ENCODE measurements around the gene TOM1L2.

Gene TOM1L2

DNA sequence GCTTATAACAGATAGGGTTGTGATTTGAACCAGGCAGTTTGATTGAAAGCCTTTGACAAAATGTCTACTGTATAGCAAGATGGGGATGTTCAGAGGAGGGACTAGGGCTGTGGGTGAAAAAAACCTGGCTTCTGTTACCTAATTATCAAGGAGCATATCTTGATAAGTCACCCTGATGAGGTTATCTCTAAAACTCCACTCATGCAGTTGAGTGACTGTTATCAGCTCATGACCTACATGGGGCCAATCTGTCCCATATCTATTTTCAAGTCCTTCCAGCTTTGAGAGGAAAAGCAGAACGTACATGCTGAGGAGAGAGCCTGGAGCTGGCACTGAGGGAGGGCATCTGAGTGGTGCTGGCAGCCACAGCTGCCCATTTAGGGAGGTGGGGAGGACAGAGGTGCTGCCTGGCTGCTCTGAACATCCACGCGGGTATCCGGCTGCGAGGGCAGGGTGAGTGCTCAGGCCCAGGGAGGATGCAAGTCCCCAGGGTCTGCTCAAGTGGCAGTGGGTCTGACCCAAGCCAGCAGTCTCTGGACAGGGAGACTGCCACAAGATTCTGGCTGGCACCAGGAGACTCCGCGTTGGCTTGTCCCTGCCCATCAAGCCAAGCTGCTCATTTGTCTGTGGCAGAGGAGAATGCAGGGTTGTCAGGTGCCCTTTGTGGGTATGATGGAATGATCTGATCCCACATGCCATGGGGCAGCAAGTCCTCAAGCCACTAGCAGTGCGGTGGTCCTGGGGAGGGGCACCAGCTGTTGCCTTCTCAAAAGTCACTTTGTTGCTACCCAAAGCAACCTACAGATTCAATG is 37.6 kb upstream of the TOM1L2 start:
- H3K27me3 ChIP-seq (ENCODE audit: control insufficient read depth, insufficient read depth, low read length), result no peaks in the 10 kb centered on the region
- no peak overlapping the region for H3K4me3 ChIP-seq (ENCODE audit: low read length)
- no peaks in the 10 kb centered on the region for H3K36me3 ChIP-seq (ENCODE audit: control insufficient read depth, insufficient read depth, low read length)
- no peaks in the 10 kb centered on the region for H3K9me3 ChIP-seq (ENCODE audit: control insufficient read depth, insufficient read depth, low read length)
- no CpG with 5 or more reads among the region's 8 CpGs for WGBS (ENCODE audit: insufficient coverage, insufficient read length)
- no peak overlapping the region for H3K27ac ChIP-seq (ENCODE audit: low read length)
- DNase-seq (ENCODE audit: low read depth, low spot score), result no peak
- H3K4me1 ChIP-seq (ENCODE audit: control insufficient read depth, insufficient read depth, low read length), result no peaks in the 10 kb centered on the region

DNA sequence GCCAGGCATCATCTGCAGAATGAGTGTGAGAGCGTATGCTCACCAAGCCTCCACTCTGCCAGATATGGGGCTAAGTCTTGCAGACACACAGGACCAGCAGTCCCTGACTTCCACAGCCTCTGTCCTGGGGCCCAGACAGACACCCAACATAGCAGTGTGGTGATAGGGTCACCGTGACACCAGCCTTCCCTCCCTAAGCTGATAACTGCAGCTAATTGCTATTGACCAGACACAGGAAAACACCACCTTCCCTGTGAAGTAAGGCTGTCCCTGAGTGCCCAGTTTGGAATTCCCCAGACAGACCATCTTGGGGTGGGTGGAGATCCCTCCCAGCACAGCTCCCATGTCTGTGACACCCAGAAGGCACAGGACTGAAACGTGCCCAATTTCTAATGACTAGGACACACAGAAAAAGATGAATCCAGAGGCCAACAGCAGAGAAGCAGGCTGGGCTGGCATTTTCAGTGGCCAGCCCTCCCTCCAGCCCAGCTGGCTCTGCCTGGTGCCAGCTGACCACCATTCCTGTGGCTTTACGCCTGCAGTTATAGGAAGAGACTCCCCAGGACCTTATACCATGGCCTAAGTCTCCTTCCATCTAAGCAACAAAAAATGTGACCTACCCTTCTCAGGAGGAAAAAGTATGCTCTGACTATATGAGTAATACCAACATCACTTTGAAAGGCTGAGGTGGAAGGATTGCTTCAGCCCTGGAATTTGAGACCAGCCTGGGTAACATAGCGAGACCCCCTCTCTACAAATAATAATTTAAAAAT is 36.5 kb upstream of the TOM1L2 start:
- Histone ChIP-seq H3K9me3 (ENCODE audit: control insufficient read depth, insufficient read depth, low read length) (no peaks in the 10 kb centered on the region), H3K4me1 (ENCODE audit: control insufficient read depth, insufficient read depth, low read length) (no peaks in the 10 kb centered on the region), H3K27me3 (ENCODE audit: control insufficient read depth, insufficient read depth, low read length) (no peaks in the 10 kb centered on the region), H3K4me3 (ENCODE audit: low read length) (no peak overlapping the region), H3K27ac (ENCODE audit: low read length) (no peak overlapping the region), H3K36me3 (ENCODE audit: control insufficient read depth, insufficient read depth, low read length) (no peaks in the 10 kb centered on the region)
- no peak for DNase-seq (ENCODE audit: low read depth, low spot score)
- WGBS (ENCODE audit: insufficient coverage, insufficient read length), result no CpG with 5 or more reads among the region's 5 CpGs

DNA sequence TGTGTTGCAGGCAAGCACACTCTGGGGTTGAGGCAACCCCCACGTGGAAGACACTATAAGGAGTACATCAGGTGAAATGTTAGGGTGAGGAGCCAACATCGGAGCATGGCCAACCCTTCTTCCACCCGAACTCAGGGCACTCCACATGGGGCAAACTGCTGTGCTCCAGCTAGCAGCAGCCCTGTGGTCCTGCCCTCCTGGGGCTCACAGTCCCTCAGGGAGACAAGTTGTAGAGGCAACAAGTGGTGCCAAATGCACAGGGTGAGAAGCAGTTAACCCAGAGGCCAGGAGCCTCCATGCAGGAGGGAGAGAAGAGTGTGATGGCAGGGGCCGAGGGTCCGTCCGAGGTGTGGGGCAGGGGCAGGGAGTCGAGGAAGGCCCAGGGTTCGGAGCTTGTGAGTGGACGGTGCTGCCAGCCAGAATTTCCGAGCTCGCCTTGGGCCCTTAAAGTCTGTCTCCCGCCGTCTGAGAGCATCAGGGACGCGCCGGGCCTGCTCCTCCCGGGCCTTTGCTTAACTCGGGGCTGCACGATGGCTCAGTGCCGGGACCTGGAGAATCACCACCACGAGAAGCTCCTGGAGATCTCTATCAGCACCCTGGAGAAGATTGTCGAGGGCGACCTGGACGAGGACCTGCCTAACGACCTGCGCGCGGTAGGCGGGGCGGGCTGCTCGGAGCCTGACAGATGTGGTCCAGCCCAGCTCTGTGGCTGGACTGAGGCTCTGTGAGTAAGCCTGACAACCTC is 34.5 kb upstream of the TOM1L2 start:
- Histone ChIP-seq H3K27ac (ENCODE audit: low read length) (no peak overlapping the region), H3K4me3 (ENCODE audit: low read length) (no peak overlapping the region), H3K27me3 (ENCODE audit: control insufficient read depth, insufficient read depth, low read length) (no peaks in the 10 kb centered on the region), H3K36me3 (ENCODE audit: control insufficient read depth, insufficient read depth, low read length) (no peaks in the 10 kb centered on the region), H3K9me3 (ENCODE audit: control insufficient read depth, insufficient read depth, low read length) (no peaks in the 10 kb centered on the region), H3K4me1 (ENCODE audit: control insufficient read depth, insufficient read depth, low read length) (no peaks in the 10 kb centered on the region)
- DNase-seq (ENCODE audit: low read depth, low spot score), result no peak
- no CpG with 5 or more reads among the region's 31 CpGs for WGBS (ENCODE audit: insufficient coverage, insufficient read length)

DNA sequence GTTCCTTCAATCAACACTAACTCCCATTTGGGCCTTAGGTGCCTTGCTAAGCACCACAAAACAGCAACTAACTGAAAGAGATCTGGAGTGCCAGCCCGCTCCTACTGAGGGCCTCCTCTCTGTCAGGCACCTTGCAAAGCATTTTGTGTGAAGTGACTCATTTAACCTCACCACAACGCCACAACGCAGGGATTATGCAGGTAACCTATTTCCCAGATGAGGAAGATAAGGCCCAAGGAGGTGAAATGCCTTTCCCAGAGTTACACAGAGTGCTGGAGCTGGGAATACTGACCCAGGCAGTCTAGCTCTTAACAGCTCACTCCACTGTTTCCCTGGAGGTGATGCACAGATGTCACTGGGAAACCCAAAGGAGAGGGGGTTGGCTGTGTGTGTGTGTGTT is 33.3 kb upstream of the TOM1L2 start:
- H3K9me3 ChIP-seq (ENCODE audit: control insufficient read depth, insufficient read depth, low read length), result no peaks in the 10 kb centered on the region
- no CpG with 5 or more reads among the region's 3 CpGs for WGBS (ENCODE audit: insufficient coverage, insufficient read length)

DNA sequence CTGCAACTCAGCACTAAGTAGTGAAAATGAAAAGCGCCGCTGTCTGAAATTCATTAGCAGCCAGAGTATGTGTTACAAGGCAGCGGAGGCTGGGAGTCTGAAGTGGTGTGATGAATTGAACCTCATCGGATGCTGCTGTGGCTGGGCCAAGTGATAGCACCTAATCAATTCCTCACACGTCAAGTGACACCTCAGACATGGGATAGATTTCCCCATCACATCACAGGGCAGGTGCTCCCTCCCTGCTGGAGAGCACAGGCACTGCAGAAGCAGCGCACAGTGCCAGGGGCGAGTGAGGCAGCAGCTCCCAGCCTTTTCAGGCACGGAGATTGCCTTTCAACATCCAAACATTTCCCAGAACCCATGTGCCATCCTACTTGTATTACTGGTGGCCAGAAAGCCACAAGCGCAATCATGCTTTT is 32.7 kb upstream of the TOM1L2 start:
- H3K4me3 ChIP-seq (ENCODE audit: low read length), result no peak overlapping the region
- no peak overlapping the region for H3K27ac ChIP-seq (ENCODE audit: low read length)
- H3K36me3 ChIP-seq (ENCODE audit: control insufficient read depth, insufficient read depth, low read length), result no peaks in the 10 kb centered on the region
- H3K9me3 ChIP-seq (ENCODE audit: control insufficient read depth, insufficient read depth, low read length), result no peaks in the 10 kb centered on the region
- no peak for DNase-seq (ENCODE audit: low read depth, low spot score)
- WGBS (ENCODE audit: insufficient coverage, insufficient read length), result no CpG with 5 or more reads among the region's 9 CpGs
- H3K4me1 ChIP-seq (ENCODE audit: control insufficient read depth, insufficient read depth, low read length), result no peaks in the 10 kb centered on the region
- no peaks in the 10 kb centered on the region for H3K27me3 ChIP-seq (ENCODE audit: control insufficient read depth, insufficient read depth, low read length)

More for the DNA sequence above, 33.3 kb upstream of the TOM1L2 start:
- Histone ChIP-seq H3K27me3 (ENCODE audit: control insufficient read depth, insufficient read depth, low read length) (no peaks in the 10 kb centered on the region), H3K27ac (ENCODE audit: low read length) (no peak overlapping the region), H3K4me3 (ENCODE audit: low read length) (no peak overlapping the region), H3K4me1 (ENCODE audit: control insufficient read depth, insufficient read depth, low read length) (no peaks in the 10 kb centered on the region), H3K36me3 (ENCODE audit: control insufficient read depth, insufficient read depth, low read length) (no peaks in the 10 kb centered on the region)
- DNase-seq (ENCODE audit: low read depth, low spot score), result no peak

DNA sequence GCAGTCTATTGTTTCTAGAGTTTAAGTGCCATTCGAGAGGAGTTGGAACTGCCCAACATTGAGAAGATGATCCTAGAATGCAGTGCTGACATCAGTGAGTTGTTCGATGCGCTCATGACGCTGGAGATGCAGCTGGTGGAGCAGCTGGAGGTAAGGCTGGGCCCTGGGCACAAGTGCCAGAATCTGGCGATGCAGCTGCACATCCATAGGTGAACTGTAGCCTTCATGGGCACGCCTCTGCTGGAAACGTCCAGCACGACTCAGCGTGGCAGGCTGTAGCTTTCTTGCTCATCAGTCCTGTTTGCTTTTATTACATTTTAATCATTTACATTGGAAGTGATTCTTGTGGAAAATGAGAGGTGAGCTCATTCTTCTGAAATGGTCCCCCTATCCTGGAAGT is 32.1 kb upstream of the TOM1L2 start:
- Histone ChIP-seq H3K4me3 (ENCODE audit: low read length) (no peak overlapping the region), H3K9me3 (ENCODE audit: control insufficient read depth, insufficient read depth, low read length) (no peaks in the 10 kb centered on the region), H3K36me3 (ENCODE audit: control insufficient read depth, insufficient read depth, low read length) (no peaks in the 10 kb centered on the region), H3K4me1 (ENCODE audit: control insufficient read depth, insufficient read depth, low read length) (no peaks in the 10 kb centered on the region), H3K27ac (ENCODE audit: low read length) (no peak overlapping the region), H3K27me3 (ENCODE audit: control insufficient read depth, insufficient read depth, low read length) (no peaks in the 10 kb centered on the region)
- no CpG with 5 or more reads among the region's 9 CpGs for WGBS (ENCODE audit: insufficient coverage, insufficient read length)
- no peak for DNase-seq (ENCODE audit: low read depth, low spot score)

DNA sequence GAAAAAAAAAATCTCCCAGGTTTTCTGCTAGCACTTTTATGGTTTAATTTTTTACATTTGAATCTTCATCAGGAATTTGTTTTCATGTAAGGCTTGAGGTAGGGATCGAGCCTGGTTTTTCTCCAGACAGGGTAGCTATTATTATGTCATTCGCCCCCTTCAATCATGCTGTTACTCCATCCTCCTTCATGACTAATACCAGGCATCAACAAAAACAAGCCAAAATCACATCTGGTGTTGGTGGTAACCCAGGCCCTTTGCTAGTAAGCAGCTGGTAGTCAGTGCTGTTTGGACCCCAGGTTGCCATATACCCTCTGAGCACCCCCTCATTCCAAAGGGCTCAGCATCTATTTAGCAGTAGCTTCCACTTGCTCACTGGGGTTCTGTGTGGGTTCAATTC is 30.0 kb upstream of the TOM1L2 start:
- no peak for DNase-seq (ENCODE audit: low read depth, low spot score)
- Histone ChIP-seq H3K4me3 (ENCODE audit: low read length) (no peak overlapping the region), H3K36me3 (ENCODE audit: control insufficient read depth, insufficient read depth, low read length) (no peaks in the 10 kb centered on the region), H3K4me1 (ENCODE audit: control insufficient read depth, insufficient read depth, low read length) (no peaks in the 10 kb centered on the region), H3K9me3 (ENCODE audit: control insufficient read depth, insufficient read depth, low read length) (no peaks in the 10 kb centered on the region), H3K27ac (ENCODE audit: low read length) (no peak overlapping the region), H3K27me3 (ENCODE audit: control insufficient read depth, insufficient read depth, low read length) (no peaks in the 10 kb centered on the region)
- no CpG with 5 or more reads among the region's 2 CpGs for WGBS (ENCODE audit: insufficient coverage, insufficient read length)

DNA sequence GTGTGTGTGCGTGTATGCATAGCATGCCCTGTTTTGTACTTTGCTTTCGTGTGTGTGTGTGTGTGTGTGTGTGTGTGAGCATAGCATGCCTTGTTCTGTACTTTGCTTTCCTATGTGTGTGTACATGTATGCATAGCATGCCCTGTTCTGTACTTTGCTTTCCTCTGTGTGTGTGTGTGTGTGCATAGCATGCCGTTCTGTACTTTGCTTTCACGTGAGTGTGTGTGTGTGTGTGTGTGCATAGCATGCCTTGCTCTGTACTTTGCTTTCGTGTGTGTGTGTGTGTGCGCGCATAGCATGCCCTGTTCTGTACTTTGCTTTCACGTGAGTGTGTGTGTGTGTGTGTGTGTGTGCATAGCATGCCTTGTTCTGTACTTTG is 27.8 kb upstream of the TOM1L2 start:
- H3K27me3 ChIP-seq (ENCODE audit: control insufficient read depth, insufficient read depth, low read length), result no peaks in the 10 kb centered on the region
- no peaks in the 10 kb centered on the region for H3K36me3 ChIP-seq (ENCODE audit: control insufficient read depth, insufficient read depth, low read length)
- no peaks in the 10 kb centered on the region for H3K9me3 ChIP-seq (ENCODE audit: control insufficient read depth, insufficient read depth, low read length)
- no peaks in the 10 kb centered on the region for H3K4me1 ChIP-seq (ENCODE audit: control insufficient read depth, insufficient read depth, low read length)
- no peak for DNase-seq (ENCODE audit: low read depth, low spot score)
- no peak overlapping the region for H3K27ac ChIP-seq (ENCODE audit: low read length)
- no CpG with 5 or more reads among the region's 8 CpGs for WGBS (ENCODE audit: insufficient coverage, insufficient read length)
- no peak overlapping the region for H3K4me3 ChIP-seq (ENCODE audit: low read length)

DNA sequence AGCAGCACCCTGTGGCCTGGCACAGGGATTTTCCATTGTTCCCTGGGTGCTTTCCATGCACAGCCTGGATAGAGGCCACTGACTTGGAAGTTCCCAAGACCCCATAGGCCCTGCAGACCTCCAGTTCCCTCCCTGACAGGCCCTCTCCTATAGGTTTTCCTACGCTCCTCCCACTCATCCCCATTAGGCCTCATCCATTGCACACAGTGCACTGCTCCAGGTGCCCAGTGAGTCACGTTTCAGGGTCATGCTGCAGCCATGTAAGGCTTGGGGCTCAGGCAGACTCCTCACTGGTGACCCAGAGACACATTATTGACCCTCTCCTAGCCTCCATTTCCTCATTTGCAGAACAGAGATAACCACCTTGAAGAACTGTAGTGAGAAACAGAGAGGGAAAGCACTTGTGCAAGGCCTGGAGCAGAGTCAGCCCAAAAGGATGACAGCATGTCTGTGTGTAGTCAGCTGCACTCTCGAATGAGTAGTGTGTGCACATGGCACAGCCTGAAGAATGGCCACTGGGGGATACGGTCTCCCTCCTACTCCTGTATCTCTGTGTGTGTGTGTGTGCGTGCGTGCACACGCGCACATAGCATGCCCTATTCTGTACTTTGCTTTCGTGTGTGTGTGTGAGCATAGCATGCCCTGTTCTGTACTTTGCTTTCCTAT is 27.3 kb upstream of the TOM1L2 start:
- H3K36me3 ChIP-seq (ENCODE audit: control insufficient read depth, insufficient read depth, low read length), result no peaks in the 10 kb centered on the region
- no peaks in the 10 kb centered on the region for H3K9me3 ChIP-seq (ENCODE audit: control insufficient read depth, insufficient read depth, low read length)
- WGBS (ENCODE audit: insufficient coverage, insufficient read length), result no CpG with 5 or more reads among the region's 9 CpGs
- no peak overlapping the region for H3K4me3 ChIP-seq (ENCODE audit: low read length)
- no peaks in the 10 kb centered on the region for H3K27me3 ChIP-seq (ENCODE audit: control insufficient read depth, insufficient read depth, low read length)
- no peak for DNase-seq (ENCODE audit: low read depth, low spot score)
- H3K27ac ChIP-seq (ENCODE audit: low read length), result no peak overlapping the region
- no peaks in the 10 kb centered on the region for H3K4me1 ChIP-seq (ENCODE audit: control insufficient read depth, insufficient read depth, low read length)

DNA sequence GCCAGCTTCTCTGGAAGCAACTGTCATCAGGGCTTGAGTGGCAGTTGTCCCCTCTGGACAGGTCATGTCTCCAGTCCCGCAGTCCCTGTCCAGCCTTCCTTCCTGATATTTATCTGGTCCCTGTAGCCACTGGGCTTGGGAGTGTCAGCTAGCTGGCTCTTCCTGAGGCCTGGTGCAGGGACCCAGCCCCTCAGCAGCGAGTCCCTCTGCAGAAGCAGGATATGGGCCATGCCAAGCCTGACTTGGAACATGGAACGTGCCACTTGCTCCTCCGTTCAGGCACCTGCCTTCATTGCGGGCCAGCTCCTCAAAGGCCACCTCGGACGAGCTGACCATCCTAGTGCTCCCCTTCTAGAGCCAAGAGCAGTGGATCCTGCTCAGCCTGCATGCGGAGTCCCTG is 26.7 kb upstream of the TOM1L2 start:
- DNase-seq (ENCODE audit: low read depth, low spot score), result no peak
- H3K4me3 ChIP-seq (ENCODE audit: low read length), result no peak overlapping the region
- WGBS (ENCODE audit: insufficient coverage, insufficient read length), result no CpG with 5 or more reads among the region's 8 CpGs
- H3K4me1 ChIP-seq (ENCODE audit: control insufficient read depth, insufficient read depth, low read length), result peaks cover 2% of the 10 kb centered on the region
- no peak overlapping the region for H3K27ac ChIP-seq (ENCODE audit: low read length)
- no peaks in the 10 kb centered on the region for H3K27me3 ChIP-seq (ENCODE audit: control insufficient read depth, insufficient read depth, low read length)
- no peaks in the 10 kb centered on the region for H3K36me3 ChIP-seq (ENCODE audit: control insufficient read depth, insufficient read depth, low read length)
- no peaks in the 10 kb centered on the region for H3K9me3 ChIP-seq (ENCODE audit: control insufficient read depth, insufficient read depth, low read length)
